GM19238 (cell line): ENCODE data around the gene ALB.

Source experiments
- DNase-seq: peaks from one replicate; pipeline ENCODE4 v3.0.0; 2011; ENCODE audit warnings: low spot score; ENCODE audit not compliant: insufficient read length

The ALB gene

DNA sequence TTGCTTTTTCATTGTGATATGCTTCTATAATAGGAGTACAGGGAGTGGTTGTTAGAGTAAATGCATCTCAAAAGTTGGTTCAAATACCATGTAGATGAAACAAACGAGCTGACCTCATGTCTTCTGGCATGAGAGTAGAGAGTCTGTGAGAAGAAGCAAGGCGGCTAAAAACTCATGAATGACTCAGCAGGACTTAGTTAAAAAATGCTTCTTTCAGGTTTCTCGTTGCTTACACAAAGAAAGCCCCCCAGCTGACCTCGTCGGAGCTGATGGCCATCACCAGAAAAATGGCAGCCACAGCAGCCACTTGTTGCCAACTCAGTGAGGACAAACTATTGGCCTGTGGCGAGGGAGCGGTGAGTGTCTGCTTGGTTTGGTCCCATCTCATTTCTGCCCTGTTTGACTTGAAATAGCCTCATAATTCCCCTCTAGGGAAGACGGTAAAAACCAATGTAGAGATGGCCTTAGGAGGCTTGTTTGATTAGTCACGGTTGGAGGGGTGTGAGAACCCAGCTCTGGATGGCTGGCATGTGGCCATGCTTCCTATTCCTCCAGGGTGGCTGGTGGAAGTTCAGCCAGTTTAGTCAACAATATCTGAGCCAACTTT is 46.4 kb downstream of the ALB start:
- no peak for DNase-seq

DNA sequence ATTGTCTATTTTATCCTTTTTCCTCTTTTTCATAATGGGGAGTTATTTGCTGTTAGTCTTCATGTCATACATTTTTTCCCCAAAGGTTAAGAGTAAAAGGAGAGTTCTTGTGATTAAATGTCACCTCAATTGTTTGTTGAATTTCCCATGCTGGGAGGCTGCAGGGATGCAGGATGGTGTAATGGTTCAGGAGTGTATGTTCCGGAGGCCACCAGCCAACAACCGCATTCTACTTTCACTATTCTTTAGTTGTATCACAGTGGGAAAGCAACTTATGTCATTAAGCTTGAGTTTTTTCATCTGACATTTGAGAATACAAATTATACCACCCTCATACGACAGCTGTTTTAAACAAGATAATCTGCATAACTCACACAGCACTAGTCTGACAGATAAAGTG is 47.3 kb downstream of the ALB start:
- DNase-seq, result no peak

DNA sequence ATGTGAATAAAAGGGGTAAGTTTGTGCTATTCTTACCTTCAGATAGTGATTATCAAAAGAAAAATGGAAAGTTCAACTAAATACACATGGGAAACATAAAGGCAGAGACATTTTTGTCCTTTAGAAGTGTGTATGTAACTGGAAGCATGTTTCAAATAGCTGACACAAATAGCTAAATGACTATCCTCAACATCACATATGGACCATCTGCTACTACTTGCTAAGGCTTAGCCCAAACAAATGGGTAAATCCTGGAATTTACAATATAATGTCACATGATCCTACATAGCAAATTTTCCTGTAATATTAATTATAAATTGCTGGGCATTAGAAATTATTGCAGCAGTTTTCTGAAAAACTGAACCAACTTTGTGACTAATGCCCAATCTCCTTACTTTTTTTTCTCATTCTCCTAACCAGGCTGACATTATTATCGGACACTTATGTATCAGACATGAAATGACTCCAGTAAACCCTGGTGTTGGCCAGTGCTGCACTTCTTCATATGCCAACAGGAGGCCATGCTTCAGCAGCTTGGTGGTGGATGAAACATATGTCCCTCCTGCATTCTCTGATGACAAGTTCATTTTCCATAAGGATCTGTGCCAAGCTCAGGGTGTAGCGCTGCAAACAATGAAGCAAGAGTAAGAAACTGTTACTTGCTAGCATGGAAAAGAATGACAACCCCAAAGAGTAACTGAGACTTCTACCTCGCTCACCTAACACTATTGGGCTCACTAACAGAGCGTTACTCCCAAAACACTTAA is 48.1 kb downstream of the ALB start:
- no peak for DNase-seq

DNA sequence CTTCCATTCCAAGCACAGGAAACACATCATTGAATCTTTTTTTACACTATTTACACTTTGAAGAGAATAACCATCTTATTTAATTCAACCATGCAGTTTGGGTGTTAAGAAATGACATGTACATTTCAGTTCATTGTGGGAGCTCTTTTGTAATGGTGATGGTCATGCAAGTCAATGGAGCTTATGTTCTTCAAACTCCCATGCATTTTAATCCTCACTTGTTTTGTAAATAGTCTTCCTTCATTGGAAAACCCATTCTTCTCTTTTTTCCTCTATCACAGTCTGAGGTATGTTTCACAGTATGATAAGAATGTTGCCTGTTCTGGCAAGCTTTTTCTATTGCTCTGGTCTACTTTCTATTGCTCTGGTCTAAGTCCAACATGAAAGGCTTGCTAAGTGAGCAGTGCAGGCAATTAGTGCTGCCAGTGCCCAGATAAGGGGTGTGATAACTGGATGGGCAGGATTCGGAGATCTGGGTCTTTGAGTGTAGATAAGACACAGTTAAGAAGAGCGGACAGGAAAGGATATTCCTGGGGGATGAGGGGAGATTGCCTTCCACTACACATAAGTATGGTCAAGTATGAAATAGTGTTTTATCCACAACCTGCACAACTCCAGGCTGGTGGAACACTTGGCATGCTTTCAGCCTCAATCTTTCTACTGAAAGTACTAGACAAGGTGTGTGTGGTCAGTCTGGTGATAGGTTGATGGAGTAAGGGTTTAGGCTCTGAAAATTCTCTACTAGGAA is 49.0 kb downstream of the ALB start:
- DNase-seq, result no peak

DNA sequence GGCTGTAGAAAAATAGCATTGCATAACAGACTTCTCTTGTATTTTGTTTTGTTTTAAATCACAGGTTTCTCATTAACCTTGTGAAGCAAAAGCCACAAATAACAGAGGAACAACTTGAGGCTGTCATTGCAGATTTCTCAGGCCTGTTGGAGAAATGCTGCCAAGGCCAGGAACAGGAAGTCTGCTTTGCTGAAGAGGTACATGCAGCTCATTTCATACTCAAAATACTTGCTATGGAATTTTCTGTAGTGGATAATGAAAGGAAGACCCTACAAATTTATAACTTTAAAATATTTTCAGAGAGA is 49.6 kb downstream of the ALB start:
- DNase-seq, result no peak

DNA sequence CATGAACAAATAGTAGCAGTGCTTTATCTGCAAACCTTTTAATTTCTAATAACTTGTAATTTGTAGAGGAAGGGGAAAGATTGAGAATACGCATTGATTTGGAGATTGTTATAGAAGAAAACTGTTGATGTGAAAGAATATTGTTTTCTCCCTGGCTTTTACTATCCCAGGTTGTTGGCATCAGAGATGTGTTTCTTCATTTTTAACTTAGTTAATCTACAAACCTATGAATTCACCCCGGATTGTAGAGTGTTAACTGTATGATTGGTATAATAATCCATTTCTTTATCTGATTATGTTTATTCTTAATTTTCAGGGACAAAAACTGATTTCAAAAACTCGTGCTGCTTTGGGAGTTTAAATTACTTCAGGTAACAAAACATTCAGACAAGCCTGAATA is 50.8 kb downstream of the ALB start:
- DNase-seq, result no peak

DNA sequence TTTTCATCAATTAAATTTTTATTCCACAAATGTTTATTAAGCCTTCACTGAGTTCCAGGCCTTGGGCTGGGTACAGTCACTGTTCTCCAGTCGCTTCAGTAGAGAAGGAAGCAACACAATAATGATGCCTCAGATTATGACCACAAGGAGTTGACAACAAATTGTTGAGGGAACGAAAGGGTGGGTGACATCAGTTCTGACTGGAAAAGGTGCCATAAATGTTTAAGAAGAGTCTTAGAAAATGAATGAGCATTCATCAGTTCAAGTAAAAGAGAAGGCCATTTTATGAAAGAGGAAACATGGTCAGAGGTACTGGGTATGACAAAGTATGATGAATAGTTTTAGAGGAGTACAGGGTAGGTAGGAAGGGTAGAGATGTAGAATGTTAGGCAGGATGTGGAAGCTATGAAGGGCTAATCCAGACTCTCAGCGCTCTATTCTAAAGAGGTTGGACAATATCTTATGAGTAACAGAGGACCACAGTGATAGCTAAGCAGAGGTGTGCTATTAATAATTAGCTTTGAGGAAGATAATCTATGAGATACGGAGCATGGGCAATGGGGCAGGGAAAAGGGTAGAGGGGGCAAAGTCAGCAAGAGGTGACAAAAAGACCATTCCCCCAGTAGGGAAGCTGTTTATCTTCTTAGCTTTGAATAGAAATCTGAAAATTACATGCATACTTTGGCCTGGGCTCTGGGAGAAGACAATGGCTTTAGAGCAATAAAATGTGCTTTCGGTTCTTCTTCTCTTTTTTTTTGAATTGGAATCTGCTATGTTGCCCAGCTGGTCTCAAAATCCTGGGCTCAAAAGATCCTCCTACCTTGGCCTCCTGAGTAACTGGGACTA is 52.3 kb downstream of the ALB start:
- no peak for DNase-seq

DNA sequence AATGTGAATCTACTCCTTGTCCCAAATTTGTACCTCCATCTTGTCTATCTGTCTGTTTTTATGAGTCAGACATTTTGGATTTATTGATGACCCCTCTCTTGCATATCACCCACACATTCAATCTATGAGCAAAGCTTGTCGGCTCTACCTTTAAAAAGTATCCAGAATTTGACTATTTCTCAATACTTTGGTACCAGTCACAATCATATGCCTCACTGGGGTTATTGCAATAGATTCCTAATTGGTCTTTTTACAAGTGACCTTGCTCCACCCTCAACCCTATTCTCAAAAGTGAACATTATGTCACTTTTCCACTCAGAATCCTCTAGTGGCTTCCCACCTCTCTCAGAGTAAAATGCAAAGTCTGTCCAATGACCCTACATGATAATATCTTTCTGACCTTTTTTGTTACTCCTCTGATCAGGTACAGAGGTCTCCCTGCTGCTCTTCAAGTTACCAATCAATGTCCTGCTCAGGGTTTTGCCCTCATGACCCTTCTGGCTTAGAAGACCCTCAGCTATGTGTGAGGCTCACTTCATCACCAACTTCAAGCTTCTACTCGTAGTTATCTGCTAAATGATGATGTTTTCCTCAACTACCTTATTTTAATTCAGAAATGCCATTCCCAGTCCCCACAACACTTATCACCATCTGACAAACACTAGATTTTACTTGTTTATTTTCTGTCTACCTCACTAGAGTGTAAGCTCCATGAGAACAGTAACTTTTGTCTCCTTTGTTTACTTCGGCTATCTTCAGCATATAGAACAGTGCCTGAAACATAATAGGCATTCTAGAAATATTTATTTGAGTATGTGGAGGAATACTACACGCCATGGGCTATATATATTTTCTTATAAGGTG is 54.3 kb downstream of the ALB start:
- DNase-seq, result no peak

DNA sequence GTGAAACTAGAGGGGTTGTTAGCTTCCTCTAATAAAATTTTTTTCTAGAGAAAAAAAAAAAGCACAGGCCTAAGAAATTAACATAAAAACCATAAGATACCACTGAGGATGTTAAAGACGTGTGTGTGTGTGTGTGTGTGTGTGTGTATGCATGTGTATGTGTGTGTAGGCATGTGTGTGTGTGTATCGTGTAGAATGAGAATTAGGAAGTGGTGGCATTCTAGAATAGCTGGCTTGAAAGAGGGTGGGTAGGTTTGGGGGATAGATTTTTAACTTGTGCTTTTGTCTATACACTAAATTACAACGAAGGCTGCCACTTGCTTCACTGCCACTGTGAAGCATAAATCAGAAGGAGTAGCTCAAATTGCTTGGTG is 54.9 kb downstream of the ALB start:
- DNase-seq, result no peak

DNA sequence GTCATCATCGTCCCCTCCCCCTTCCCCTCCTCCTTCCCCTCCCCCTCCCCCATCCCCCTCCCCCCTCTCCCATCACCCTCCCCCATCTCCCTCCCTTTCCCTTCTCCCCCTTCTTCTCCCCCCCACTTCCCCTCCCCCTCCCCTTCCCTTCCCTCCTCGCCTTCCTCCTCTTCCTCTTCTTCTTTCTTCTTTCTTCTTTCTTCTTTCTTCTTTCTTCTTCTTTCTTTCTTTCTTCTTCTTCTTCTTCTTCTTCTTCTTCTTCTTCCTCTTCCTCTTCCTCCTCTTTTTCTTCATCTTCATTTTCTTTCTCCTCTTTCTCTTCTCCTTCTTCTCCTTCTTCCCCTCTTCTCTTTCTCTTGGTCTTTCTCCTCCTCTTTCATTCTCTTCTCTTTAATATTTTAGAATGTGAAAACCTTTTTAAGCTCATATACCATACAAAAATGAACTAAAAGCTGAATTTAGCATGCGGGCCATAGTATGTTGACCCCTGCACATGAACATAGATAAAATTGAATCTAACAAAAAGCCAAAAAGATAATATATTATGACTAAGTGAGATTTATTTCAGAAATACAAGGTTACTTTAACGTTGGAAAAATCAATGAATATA is 56.9 kb downstream of the ALB start:
- no peak for DNase-seq

DNA sequence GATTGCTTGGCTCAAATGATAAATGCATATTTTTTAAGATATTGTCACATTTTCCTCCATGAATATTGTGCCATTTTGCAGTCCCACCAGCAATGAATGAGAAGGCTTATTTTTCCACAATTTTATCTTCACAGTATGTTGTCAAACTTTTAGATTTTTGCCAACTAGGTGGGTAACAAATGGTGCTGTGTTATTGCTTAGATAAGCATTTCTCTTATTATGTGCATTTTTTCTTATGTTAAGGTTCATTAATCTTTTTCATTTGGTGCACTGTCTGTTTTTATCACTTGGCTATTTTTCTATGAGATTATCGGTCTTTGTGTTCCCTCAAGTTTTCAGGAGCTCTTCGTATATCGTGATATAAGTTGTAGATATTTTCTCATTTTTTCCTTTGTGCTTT is 64.1 kb downstream of the ALB start:
- DNase-seq, result no peak

DNA sequence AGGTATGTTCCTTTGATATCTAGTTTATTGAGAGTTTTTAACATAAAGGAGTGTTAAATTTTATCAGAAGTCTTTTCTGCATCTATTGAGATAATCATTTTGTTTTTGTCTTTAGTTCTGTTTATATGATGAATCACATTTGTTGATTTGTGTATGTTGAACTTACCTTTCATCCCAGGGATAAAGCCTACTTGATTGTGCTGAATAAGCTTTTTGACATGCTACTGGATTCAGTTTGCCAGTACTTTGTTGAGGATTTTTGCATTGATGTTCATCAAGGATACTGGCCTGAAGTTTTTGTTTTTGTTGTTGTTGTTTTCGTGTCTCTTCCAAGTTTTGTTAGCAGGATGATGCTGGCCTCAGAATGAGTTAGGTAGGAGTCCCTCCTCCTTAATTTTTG is 66.6 kb downstream of the ALB start:
- DNase-seq, result no peak
